ENCODE results near the gene FMR1.
A peak's percentile ranks its signal among the peaks of the same experiment; 100 is the strongest.

FMR1 gene

DNA sequence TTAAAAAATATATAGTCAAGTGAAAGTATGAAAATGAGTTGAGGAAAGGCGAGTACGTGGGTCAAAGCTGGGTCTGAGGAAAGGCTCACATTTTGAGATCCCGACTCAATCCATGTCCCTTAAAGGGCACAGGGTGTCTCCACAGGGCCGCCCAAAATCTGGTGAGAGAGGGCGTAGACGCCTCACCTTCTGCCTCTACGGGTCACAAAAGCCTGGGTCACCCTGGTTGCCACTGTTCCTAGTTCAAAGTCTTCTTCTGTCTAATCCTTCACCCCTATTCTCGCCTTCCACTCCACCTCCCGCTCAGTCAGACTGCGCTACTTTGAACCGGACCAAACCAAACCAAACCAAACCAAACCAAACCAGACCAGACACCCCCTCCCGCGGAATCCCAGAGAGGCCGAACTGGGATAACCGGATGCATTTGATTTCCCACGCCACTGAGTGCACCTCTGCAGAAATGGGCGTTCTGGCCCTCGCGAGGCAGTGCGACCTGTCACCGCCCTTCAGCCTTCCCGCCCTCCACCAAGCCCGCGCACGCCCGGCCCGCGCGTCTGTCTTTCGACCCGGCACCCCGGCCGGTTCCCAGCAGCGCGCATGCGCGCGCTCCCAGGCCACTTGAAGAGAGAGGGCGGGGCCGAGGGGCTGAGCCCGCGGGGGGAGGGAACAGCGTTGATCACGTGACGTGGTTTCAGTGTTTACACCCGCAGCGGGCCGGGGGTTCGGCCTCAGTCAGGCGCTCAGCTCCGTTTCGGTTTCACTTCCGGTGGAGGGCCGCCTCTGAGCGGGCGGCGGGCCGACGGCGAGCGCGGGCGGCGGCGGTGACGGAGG lies at the start of gene FMR1:
FMR1 (plus strand) TSS at position 728 of the 831 bp plus-strand sequence. CDS start 261 bp downstream, outside the sequence.
- peak within 1 kb of the TSS; percentile 87 to 91 for H3K4me3 Mint-ChIP-seq
- H3K27me3 Mint-ChIP-seq, result no peaks in the 10 kb centered on the region
- H3K9me3 Mint-ChIP-seq, result no peaks in the 10 kb centered on the region
- H3K27ac Mint-ChIP-seq, result peak within 1 kb of the TSS; percentile 92 to 93
- ATAC-seq (peak; percentile 90), DNase-seq (peak; percentile 88 to 94)
- peaks cover 27% of the 10 kb centered on the region for H3K4me1 Mint-ChIP-seq

GRCh38 chrX:147875866-147876596 lies 35.7 kb upstream of the FMR1 start:
- no peak for ATAC-seq
- no peaks in the 10 kb centered on the region for H3K27me3 Mint-ChIP-seq
- peaks cover 0 to 11% of the 10 kb centered on the region in 2 donors for H3K9me3 Mint-ChIP-seq
- H3K4me1 Mint-ChIP-seq, result no peaks in the 10 kb centered on the region
- H3K27ac Mint-ChIP-seq, result no peak overlapping the region
- DNase-seq, result no peak
- H3K4me3 Mint-ChIP-seq, result no peak overlapping the region

GRCh38 chrX:147876849-147877646 lies 34.7 kb upstream of the FMR1 start:
- Mint-ChIP-seq H3K27ac (no peak overlapping the region), H3K4me1 (no peaks in the 10 kb centered on the region), H3K9me3 (peaks cover 0 to under 1% of the 10 kb centered on the region in 2 donors), H3K4me3 (no peak overlapping the region), H3K27me3 (no peaks in the 10 kb centered on the region)
- DNase-seq (no peak), ATAC-seq (no peak)

DNA sequence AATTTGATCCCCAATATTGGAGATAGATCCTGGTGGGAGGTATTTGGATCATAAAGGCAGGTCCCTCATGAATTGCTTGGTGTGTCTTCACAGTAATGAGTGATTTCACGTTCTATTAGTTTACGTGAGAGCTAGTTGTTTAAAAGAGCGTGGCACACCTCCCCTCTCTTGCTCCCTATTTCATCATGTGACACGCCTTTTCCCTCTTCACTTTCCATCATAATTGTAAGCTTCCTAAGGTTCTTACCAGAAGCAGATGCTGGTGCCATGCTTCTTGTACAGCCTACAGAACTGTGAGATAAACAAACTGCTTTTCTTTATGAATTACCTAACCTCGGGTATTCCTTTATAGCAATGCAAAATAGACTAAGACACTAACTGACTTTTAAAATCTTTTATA lies 34.0 kb upstream of the FMR1 start:
- DNase-seq (no peak), ATAC-seq (no peak)
- Mint-ChIP-seq H3K27ac (peak overlapping the region in 1 of 2 donors; percentile 50), H3K4me1 (no peaks in the 10 kb centered on the region), H3K9me3 (no peaks in the 10 kb centered on the region), H3K4me3 (no peak overlapping the region), H3K27me3 (no peaks in the 10 kb centered on the region)

DNA sequence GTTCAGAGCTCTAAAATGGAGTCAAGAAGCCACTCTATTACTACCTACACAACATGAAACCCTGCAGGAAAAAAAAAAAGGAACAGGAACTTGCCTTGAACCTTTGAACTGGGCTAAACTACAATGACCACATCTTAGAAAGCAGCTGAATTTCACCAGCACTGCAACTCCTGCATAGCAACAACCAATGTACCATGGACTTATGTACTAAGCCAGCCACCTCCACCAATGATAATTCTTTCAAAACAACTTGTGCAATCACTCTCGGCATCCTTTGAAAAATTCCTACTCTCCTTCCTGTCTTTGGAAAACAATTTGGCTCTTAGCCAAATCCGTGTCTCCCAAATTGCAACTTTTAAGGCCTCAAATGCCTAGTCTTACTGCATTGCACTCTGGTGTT lies 26.8 kb upstream of the FMR1 start:
- Mint-ChIP-seq H3K27ac (no peak overlapping the region), H3K4me1 (no peaks in the 10 kb centered on the region), H3K9me3 (peaks cover 11 to 16% of the 10 kb centered on the region in 2 donors), H3K27me3 (no peaks in the 10 kb centered on the region), H3K4me3 (no peak overlapping the region)
- ATAC-seq (no peak), DNase-seq (no peak)

- H3K9me3 Mint-ChIP-seq, result peaks cover 11 to 16% of the 10 kb centered on the region in 2 donors
- DNase-seq (no peak), ATAC-seq (no peak)
- H3K27me3 Mint-ChIP-seq, result peaks cover 5% of the 10 kb centered on the region
- no peaks in the 10 kb centered on the region for H3K4me1 Mint-ChIP-seq
- no peak overlapping the region for H3K4me3 Mint-ChIP-seq
- no peak overlapping the region for H3K27ac Mint-ChIP-seq
These were observed 21.0 kb upstream of the FMR1 start for GRCh38 chrX:147890756-147891155.

DNA sequence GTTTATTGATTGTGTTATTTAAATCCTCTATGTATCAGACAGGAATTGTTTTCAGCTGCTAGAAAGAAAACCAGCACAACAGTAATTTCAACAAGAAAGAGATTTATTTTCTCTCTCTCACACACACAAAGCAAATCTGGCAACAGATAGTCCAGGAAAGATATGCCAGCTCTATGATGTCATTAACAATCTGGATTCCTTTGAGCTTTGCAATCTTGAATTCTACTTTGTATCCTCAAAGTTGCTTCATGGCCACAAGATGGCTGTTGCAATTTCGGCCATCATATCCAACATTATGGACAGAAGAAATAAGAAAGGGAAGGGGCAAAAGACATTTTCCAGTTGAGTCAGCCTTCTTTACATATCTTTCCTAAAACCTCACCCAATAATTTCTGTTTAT lies 19.8 kb upstream of the FMR1 start:
- DNase-seq (no peak), ATAC-seq (no peak)
- H3K4me3 Mint-ChIP-seq, result no peak overlapping the region
- peaks cover 6% of the 10 kb centered on the region for H3K27me3 Mint-ChIP-seq
- no peak overlapping the region for H3K27ac Mint-ChIP-seq
- peaks cover 8 to 15% of the 10 kb centered on the region in 2 donors for H3K9me3 Mint-ChIP-seq
- no peaks in the 10 kb centered on the region for H3K4me1 Mint-ChIP-seq

- H3K27me3 Mint-ChIP-seq, result peaks cover 6% of the 10 kb centered on the region
- no peaks in the 10 kb centered on the region for H3K4me1 Mint-ChIP-seq
- H3K4me3 Mint-ChIP-seq, result no peak overlapping the region
- H3K9me3 Mint-ChIP-seq, result peaks cover 2 to 3% of the 10 kb centered on the region in 2 donors
- no peak for ATAC-seq
- no peak for DNase-seq
- no peak overlapping the region for H3K27ac Mint-ChIP-seq
These were observed 18.0 kb upstream of the FMR1 start for GRCh38 chrX:147893741-147894140.

DNA sequence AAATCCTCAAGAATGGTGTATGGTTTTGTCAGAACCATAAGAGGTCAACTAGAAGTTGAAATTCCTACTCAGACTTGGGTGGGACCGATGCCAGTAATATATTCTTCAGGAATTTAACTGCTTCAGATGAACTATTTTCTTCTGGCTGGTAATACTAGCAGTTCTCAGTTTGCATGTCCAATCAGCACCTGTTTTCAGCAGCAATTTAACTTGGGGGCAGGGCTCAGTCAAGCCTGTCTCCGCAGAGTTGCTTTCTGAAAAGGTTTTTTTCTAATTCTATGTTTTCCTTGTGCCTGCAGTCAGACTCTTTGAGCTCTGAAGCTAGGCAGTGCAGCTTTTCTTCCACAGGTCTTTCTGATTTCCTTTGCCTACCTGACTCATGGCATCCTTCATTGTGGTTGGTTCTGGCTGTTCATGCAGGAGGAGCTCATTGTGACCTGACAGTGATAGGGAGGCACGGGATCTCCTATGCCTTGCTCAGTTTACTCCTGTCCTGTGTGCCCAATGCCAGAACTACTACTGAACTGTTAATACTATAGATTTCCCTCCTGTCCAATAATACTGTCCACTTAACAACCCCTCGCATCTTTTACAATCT lies 17.3 kb upstream of the FMR1 start:
- DNase-seq (no peak), ATAC-seq (no peak)
- Mint-ChIP-seq H3K4me1 (no peaks in the 10 kb centered on the region), H3K4me3 (no peak overlapping the region), H3K27me3 (peaks cover 6% of the 10 kb centered on the region), H3K9me3 (no peaks in the 10 kb centered on the region), H3K27ac (no peak overlapping the region)

GRCh38 chrX:147897117-147897516 lies 14.6 kb upstream of the FMR1 start:
- H3K4me3 Mint-ChIP-seq, result no peak overlapping the region
- no peaks in the 10 kb centered on the region for H3K4me1 Mint-ChIP-seq
- DNase-seq (no peak), ATAC-seq (no peak)
- peaks cover 6% of the 10 kb centered on the region for H3K27me3 Mint-ChIP-seq
- no peak overlapping the region for H3K27ac Mint-ChIP-seq
- no peaks in the 10 kb centered on the region for H3K9me3 Mint-ChIP-seq

DNA sequence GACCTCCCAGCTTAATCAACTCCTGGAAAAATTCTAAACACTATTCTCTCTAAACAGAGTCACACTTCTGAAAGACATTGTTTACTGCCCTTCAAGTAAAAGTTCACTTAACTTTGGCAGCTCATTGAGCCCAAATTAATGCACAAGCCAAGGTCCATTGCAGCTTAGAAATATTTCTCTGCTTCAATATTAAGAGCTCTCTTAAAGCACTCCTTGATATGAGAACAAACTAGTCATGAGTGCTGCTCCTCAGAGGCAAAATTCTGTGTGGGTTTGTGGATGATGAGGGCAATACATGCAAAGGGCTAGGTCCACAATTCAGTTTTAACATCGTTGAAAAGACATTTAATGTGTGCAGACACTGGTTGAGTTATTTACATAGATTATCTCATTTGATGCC lies 12.8 kb upstream of the FMR1 start:
- H3K27me3 Mint-ChIP-seq, result peaks cover 6% of the 10 kb centered on the region
- H3K4me3 Mint-ChIP-seq, result no peak overlapping the region
- H3K9me3 Mint-ChIP-seq, result no peaks in the 10 kb centered on the region
- H3K27ac Mint-ChIP-seq, result no peak overlapping the region
- no peaks in the 10 kb centered on the region for H3K4me1 Mint-ChIP-seq
- no peak for ATAC-seq
- no peak for DNase-seq

- no peaks in the 10 kb centered on the region for H3K9me3 Mint-ChIP-seq
- H3K27ac Mint-ChIP-seq, result no peak overlapping the region
- ATAC-seq (no peak), DNase-seq (no peak)
- H3K27me3 Mint-ChIP-seq, result peaks cover 6% of the 10 kb centered on the region
- no peak overlapping the region for H3K4me3 Mint-ChIP-seq
- H3K4me1 Mint-ChIP-seq, result no peaks in the 10 kb centered on the region
These were observed 12.2 kb upstream of the FMR1 start for GRCh38 chrX:147899379-147900114.

GRCh38 chrX:147900349-147900748 lies 11.4 kb upstream of the FMR1 start:
- no peak overlapping the region for H3K27ac Mint-ChIP-seq
- ATAC-seq (no peak), DNase-seq (no peak)
- H3K4me3 Mint-ChIP-seq, result no peak overlapping the region
- H3K9me3 Mint-ChIP-seq, result no peaks in the 10 kb centered on the region
- peaks cover 5% of the 10 kb centered on the region for H3K27me3 Mint-ChIP-seq
- H3K4me1 Mint-ChIP-seq, result no peaks in the 10 kb centered on the region

- Mint-ChIP-seq H3K4me3 (no peak overlapping the region), H3K27me3 (no peaks in the 10 kb centered on the region), H3K27ac (no peak overlapping the region), H3K9me3 (no peaks in the 10 kb centered on the region), H3K4me1 (no peaks in the 10 kb centered on the region)
- no peak for ATAC-seq
- no peak for DNase-seq
These were observed 10.1 kb upstream of the FMR1 start for GRCh38 chrX:147901461-147902126.

All from stimulated activated naive CD8-positive, alpha-beta T cell treated with anti-CD3 and anti-CD28 coated beads, Interleukin-15, amount 100 ng/mL, for 72 hours (primary cell).